ENCODE data around the gene BTBD6.
"Not testable (repeated sequence)": the region's sequence is repeated elsewhere in the genome, so short reads cannot be mapped to it uniquely, and the experiment has no call there.

BTBD6 gene

DNA sequence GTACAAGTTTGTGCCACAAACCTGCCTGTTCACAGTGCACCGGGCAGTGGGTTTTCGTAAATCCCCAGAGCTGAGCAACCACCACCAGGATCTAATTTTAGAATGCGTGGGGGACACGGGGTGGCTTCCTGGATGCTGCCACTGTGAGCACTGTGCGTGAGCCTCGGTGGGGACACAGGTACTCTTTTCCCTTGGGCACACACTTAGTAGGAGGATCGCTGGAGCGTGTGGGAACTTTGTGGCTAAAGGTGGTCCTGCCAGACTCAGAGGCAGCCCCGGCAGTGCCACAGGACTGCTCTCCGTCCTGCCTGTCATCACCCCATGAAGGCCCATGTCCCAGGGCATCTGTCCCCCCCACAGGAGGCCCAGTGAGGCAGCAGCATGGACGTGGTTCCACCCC, 21.1 kb downstream of the BTBD6 start:
- DNase-seq (ENCODE audit: low read depth in 2 of 2): no peak

DNA sequence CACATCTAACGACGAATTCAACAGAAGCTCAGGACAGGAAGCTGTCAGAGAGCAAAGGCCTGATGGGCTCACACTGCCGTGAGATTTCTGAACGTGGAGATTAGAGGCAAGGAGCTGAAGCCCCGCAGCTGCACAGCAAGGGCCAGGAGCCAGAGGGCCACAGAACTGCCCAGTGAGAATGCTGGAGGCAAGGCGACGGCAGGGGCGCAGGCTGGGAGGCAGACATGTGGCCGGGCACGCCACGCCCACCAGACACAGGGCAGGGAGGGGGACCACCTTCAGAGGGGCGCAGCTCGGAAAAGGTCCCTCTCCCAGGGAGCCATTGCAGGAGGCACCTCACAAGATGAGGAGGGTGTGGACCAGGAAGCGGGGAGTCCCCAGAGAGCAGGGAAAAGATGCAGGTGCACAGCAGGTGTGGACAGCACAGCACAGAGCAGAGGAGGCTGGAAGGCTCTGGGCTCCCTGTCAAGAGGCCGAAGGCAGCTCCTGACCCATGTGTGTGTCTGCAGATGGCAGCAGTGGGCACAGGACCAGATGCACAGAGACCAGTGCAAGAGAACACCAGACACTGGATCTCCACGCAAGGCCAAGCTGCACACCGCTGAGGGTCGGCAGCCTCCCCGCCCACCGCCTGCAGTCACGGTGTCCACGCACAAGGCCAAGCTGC, 23.0 kb downstream of the BTBD6 start:
- DNase-seq (ENCODE audit: low read depth in 2 of 2): no peak

DNA sequence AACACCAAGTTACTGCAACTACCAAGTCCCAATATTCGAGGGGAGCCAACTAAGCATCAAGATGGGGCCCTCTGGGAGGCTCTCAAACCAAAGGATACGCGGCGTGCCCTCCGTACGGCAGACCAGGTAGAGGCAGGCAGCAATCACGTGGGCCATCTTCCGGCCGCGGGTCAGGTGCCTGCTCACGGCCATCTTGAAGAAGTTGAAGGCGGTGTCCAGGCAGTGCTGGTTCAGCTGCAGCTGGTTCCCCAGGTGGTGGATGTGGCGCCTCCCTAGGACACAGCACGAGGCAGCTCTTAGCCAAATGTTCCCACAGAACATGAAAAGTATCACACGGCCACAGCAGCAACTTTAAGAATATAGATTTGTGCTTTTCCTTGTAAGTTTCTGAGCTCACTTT, 24.3 kb downstream of the BTBD6 start:
- no peak for DNase-seq (ENCODE audit: low read depth in 2 of 2)

DNA sequence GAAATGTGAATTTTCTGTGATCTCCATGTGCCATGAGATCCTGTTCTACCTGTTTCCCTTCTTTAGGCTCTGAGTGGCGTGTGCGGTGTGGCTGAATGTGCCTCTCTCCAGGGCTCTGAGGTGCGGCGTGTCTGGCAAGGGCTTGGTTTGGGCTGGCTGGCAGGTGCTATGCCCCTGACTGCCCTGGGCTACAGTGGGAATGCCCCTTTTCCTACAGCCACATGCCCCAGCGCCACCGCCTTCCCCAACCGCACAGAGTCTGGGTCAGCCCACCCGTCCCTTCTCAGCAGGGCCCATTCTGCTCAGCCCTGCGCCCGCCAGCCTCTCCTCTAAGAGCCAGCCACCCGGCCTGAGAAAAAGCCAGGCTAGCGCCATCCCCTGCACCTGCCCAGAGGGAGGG, 24.7 kb downstream of the BTBD6 start:
- no peak for DNase-seq (ENCODE audit: low read depth in 2 of 2)

DNA sequence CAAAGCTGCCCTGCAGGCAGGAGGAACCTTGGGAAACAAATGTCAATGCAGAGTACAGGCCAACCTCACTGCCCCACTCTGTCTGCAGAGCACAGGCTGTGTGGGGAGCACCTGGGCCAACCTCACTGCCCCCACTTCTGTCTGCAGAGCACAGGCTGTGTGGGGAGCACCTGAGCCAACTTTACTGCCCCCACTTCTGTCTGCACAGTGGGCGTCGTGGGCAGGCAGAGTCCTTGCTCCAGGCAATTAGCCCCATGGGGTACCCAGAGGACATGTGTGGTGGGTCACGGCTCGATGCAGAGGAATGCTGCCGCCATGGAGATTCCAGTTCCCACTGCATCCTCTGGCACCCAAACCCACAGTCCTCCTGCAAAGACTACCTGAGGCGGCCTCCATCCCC, 26.3 kb downstream of the BTBD6 start:
- no peak for DNase-seq (ENCODE audit: low read depth in 2 of 2)

DNA sequence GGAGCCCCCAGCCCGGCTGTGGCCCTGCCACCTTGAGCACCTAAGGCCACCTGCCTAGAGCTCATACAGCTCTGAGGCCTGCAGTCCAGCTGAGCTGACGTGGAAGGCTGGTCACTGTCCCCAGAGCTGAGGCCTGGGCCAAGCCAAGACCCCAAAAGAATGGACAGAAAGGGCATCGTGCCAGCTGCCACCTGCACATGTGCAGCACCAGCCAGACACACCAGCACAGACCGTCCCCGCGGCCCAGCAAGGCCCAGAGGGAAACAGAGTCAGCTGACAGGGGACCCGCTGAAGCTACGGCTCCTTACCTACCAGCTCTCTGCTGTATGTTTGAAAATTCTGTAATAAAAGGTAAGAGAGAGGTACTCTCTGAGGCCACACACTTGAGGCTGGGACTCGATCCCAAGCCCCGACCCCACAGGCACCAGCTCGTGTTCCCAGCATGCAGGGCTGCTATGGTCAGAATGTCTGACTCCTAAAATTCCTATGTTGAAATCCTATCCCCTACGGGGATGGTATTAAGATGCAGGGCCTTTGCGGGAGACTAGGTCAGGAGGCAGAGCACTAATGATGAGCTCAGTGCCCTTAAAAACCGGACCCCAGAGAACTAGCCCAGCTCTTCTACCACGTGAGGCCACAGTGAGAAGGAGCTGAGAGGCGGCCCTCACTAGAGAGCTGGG, 27.1 kb downstream of the BTBD6 start:
- no peak for DNase-seq (ENCODE audit: low read depth in 2 of 2)

DNA sequence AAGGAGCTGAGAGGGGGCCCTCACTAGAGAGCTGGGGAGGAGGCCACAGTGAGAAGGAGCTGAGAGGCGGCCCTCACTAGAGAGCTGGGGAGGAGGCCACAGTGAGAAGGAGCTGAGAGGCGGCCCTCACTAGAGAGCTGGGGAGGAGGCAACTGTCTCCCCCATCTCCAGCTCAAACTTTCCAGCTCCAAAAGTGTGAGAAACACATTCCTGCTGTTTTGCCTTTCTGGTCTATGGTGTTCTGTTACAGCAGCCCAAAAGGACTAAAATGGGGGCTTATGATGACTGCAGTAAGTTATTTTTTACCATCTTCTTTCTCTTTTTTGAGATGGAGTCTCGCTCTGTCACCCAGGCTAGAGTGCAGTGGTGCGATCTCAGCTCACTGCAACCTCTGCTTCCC, 29.1 kb downstream of the BTBD6 start:
- DNase-seq (ENCODE audit: low read depth in 2 of 2): not testable (repeated sequence)

DNA sequence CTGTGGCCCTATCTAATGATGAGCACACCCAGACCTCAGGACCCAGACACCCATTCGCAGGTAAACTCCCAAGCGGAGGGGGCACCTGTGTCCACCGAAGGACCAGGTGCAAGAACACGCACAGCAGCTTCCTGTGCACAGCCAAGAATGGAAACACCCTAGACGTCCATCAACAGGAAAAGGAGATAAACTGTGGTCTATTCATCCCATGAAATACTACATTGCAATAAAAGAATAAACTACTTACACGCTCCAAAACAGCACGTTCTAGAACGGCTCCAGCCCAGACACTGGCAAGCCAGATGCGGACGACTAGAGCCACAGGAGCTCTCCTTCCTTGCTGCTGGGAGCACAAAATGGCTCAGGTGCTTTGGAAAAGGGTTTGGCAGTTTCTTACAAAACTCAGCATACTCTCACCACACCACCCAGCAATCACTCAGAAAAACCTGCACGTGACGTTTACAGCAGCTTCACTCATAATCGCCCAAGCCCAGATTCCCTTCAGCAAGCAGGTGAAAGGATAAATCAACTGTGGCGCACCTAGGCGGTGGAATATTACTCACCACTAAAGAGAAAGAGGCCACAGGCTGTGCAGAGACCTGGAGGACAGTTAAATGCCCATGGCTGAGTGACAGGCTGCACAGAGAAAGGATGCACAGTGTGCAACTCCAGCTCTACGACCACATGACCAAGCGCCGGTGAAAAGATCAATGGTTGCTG, 31.5 kb downstream of the BTBD6 start:
- no peak for DNase-seq (ENCODE audit: low read depth in 2 of 2)

DNA sequence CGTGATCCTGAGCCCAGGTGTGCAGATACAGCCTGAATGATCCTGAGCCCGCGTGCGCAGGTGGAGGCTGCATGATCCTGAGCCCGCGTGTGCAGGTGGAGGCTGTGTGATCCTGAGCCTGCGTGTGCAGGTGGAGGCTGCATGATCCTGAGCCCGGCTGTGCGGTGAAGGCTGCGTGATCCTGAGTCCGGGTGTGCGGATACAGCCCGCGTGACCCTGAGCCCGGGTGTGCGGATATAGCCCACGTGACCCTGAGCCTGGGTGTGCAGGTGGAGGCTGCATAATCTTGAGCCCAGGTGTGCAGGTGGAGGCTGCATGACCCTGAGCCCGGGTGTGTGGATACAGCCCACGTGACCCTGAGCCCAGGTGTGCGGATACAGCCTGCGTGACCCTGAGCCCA, 32.2 kb downstream of the BTBD6 start:
- no peak for DNase-seq (ENCODE audit: low read depth in 2 of 2)

DNA sequence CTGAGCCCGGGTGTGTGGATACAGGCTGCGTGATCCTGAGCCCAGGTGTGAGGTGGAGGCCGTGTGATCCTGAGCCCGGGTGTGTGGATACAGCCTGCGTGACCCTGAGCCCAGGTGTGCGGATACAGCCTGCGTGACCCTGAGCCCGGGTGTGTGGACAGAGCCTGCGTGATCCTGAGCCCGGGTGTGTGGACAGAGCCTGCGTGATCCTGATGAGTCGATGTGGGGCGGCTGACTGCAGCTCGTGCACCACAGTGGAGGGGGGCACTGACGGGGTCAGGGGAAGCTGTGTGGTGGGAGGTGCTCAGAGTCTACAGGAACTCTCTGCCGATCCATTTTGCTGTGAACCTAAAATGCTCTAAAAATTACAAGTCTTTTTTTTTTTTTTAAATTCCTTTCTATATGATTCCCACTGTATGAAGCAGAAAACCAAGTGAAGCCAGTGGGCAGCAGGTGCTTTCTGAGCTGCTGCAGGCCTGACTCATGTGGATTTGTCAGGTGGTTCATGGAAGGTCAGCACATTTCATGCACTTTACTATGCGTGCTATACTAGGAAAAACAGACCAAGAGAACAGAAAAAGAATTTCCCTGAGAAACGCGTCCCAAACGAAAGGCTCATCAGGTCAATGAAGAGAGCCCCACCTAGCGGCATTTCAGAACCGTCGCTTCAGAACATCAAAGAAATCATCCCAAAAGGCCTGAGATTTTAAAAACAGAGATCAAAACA, 33.2 kb downstream of the BTBD6 start:
- no peak for DNase-seq (ENCODE audit: low read depth in 2 of 2)

DNA sequence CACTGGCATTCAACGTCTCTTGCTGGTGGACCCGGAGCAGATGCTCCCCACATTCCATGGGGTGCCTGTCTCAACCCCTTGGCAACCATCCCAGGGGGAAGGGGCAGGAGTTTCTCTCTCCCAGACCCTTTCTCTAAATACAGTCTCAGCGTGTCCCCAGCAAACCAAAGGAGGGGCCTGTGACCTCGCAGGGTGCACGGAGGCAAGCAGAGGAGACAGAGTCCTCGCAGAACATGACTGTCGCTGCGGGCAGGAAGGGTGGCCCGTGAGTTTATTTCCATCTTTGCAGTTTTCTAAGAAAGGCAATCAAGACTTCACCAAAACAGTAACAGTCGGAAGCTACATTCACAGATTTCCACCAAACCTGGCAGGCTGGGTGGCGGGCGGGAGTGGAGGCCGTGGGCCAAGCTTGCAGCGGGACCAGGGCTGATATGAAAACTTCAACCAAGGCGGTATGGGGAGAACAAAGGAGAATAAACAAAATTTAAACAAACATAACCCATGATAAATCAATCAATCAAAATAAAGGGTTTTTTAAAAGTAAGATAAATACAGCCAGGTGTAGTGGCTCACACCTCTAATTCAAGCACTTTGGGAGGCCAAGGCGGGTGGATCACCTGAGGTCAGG, 33.9 kb downstream of the BTBD6 start:
- DNase-seq (ENCODE audit: low read depth in 2 of 2): no peak

DNA sequence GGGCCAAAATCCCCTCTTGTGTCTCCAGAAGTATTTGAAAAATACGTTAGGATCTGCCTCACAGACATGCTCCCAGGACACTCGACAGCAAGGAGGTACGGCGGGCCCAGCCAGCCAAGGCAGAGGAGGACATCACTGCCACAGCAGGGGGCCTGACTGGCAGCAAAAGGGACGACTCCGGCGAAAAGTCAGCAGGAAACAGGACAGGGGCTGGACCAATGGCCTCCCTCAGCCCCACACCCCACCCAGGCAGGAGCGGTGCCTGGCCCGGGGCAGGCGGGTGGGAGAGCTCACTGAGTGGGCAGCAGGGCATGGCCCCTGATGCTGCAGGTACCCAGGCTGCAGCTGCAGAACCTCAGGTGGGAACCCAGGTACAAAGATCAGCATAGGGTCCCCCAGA, 34.7 kb downstream of the BTBD6 start:
- no peak for DNase-seq (ENCODE audit: low read depth in 2 of 2)

DNA sequence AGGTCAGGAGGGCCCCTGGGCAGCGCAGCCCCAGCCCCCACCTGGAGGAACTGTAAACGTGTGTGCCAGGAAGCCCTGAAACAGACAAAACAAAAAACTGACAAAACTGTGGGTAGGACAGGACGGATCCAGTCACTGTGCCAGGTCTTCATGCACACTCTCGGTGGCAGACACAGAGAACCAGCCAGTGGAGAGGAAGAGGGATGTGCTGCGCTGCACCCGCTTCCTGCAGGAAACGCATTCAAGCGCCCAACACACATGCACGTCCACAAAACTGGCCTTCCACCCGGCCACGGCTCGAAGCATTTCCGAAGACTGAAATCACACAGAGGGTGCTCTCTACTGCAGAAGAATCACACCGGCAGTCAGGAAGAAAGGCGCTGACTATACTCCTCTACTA, 35.6 kb downstream of the BTBD6 start:
- DNase-seq (ENCODE audit: low read depth in 2 of 2): no peak

DNA sequence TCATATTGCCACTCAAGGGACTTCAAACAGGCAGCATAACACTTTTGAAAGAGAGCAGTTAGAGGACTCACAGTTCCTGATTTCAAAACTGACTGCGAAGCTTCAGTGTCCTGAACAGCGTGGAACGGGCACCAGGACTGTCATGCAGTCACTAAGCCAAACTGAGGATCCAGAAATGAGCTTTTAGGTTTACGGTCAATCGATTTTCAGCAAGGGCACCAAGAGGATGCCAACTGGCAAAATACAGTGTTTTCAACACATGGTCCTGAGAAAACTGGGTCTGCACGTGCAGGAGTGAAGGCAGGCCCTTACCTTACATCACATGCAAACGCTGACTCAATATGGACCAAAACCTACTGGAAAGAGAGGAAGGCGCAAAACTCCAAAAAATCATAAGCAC, 36.8 kb downstream of the BTBD6 start:
- DNase-seq (ENCODE audit: low read depth in 2 of 2): no peak

DNA sequence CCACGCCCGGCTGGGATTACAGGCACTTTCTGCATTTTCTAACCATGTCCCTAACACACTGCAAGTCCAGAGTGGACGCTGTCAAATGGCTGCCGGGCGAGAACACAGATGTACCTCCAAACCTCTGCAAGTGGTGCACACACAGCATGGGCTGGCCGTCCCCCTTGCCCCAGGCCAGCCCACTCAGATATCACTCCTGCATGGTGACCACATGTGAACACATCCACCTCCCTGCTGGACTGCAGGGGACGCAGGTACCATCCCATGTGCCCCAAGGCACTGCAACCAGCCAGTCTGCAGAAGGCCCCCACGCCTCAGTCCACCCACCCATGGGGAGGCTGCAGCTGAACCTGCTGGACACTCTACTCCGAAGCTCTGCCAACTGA, 38.4 kb downstream of the BTBD6 start:
- DNase-seq (ENCODE audit: low read depth in 2 of 2): no peak

DNA sequence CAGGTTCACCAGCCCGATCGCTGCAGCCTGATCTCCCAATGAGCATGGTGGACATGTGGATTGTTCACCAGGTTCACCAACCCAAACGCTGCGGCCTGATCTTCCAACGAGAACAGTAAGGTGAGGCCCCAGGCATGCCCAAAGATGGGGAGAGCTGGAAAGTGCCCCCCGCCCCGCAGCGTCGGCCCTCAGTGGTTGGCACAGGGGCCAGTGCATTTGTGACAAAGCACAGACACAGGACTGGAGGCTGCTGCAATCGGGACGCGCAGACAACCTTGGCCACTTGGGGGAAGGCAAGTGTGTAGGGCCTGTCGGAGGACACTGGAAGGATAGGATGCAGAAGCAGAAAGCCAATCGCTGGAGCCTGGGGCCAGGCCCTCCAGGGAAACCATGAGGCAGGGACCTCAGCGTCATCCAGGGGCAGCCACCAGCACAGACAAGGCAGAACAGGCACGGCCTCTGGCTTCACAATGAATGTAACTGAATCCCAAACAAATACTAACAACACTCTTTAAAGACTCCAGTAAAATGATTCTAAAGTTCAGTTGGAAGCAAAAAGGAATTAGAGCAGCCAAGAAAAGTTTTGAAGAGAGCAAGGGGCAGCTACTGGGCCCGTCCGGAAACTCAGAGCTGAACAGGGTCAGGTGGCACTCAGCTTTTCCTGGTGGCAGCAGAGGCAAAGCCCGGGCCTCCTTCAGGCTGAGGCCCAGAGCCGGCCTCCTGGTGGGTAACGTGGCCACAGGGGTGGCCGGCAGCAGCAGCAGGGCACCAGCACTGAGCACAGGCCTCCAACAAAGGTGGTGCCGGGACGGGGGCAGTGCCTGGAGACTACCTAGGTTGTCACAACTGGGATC, 39.1 kb downstream of the BTBD6 start:
- no peak for DNase-seq (ENCODE audit: low read depth in 2 of 2)

DNA sequence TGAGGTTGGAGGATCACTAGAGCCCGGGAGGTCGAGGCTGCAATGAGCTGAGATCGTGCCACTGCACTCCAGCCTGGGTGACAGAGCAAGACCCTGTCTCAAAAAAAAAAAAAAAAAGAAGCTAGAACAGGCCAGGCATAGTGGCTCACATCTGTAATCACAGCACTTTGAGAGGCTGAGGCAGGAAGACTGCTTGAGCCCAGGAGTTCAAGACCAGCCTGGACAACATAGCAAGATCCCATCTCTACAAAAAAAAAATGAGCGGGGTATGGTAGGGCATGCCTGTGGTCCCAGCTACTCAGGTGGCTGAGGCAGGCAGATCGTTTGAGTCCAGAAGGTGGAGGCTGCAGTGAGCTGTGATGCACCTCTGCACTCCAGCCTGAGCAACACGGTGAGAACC, 40.6 kb downstream of the BTBD6 start:
- DNase-seq (ENCODE audit: low read depth in 2 of 2): not testable (repeated sequence)

DNA sequence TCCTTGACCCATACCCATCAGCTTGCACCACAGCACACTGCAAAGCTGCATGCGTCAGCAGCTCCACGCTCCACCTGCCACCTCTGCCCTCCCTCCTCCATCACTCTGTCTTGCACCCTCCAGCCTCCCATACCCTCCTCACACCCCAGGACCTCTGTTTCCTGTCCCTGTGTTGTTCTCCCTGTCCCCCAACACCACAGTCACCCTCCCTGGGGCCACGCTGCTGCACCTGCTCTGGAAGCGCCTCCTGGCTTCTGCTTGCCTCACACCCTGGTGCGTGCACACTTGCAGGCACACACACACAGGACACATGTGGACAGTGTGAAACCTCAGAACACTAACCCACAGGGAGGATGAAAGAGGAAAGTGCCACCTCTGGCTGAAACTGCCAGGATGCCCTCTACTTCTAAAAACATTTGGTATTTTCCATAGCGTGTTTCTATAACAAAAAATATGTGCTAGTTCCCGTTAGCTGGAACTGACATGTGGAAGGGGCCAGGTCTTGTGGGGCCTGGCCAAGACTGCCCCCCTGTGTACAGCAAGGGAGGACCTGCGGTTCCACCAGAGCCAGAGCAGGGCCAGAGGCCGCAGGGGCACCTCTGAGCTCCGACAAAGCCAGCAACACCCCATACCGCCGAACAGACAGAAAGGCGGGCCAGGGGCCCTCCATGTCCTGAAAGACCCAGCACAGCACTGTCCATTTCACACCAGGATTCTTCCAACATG, 42.5 kb downstream of the BTBD6 start:
- no peak for DNase-seq (ENCODE audit: low read depth in 2 of 2)

DNA sequence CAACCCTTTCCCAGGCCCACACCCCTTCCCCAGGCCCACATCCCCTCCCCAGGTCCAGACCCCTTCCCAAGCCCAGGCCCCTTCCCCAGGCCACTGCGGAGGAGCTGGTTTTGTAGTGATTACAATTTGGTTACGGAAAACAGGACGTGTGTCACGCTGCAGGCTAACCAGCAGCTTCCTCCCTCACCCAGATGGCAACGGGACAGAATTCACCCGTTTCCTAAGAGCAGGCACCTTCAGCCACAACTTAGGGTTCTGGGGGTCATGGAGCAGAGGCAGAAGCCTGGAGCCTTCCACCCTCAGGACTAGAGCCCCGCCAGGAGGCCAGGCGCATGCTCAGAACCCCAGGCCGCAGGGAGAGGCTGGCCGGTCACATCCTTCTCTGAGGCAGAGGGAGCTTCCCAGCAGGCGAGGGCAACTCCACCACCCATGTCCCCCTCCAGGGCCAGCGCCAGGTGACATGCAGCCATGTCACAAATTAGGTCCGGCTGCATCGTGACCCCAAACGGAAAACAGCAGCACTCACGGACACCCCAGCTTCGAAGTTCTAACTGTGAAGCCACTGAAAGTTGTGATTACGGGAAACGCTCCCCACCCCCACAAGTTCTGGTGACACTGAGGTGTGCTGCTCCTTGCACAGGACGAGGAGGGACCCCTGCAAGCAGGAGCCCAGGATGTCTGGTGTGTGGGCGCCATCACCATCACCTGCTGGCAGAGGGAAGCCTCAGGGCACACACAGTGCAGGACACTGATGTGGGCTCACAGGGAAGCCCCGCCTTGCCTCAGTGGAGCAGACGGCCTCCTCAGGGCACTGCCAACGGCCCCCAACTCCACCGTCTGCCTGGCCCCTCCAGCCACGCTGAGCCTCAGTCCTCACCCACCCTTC, 44.7 kb downstream of the BTBD6 start:
- peak in 1 of 2 donors; percentile 42 for DNase-seq (ENCODE audit: low read depth in 2 of 2)
